CD14-positive monocyte (primary cell): ENCODE data around the gene CYBRD1. TPM values are rescaled to one million over a fixed set of nuclear protein-coding genes. Genes with fewer than 3 reads are reported as not detected.
"Not testable (repeated sequence)": the region's sequence is repeated elsewhere in the genome, so short reads cannot be mapped to it uniquely, and the experiment has no call there.

Experiments
- DNase-seq, 3 donors: peaks; one replicate each; pipeline ENCODE4 v3.0.0-alpha.2; 2011 to 2022
- H2AFZ ChIP-seq: 2 replicates; pipeline ENCODE4 v1.6.0; 2012; ENCODE audit warnings: mild to moderate bottlenecking, low read depth, low read length, inconsistent platforms; ENCODE audit not compliant: insufficient read depth, poor library complexity, severe bottlenecking
- H3K27ac ChIP-seq, 2 donors: 1 replicate in 1 of 2; 2 replicates in 1 of 2; pipeline ENCODE4 v1.5.1; 2012 to 2013; ENCODE audit warnings: low read length in 2 of 2, control low read depth in 1 of 2, inconsistent platforms in 1 of 2, low read depth in 1 of 2, mild to moderate bottlenecking in 1 of 2
- H3K27me3 ChIP-seq, 2 donors: one replicate each; pipeline versions ENCODE4 v1.6.0 to v1.6.1; 2011 to 2013; ENCODE audit warnings: low read length in 2 of 2; ENCODE audit not compliant: control insufficient read depth in 2 of 2, insufficient read depth in 2 of 2
- H3K36me3 ChIP-seq, 2 donors: replicated peaks in 1 of 2; 1 replicate in 1 of 2; 2 replicates in 1 of 2; pipeline versions ENCODE4 v1.5.1 to v1.6.1; 2012 to 2013; ENCODE audit warnings: low read length in 2 of 2, control low read depth in 1 of 2, inconsistent platforms in 1 of 2, mild to moderate bottlenecking in 1 of 2; ENCODE audit not compliant: insufficient read depth in 2 of 2, control insufficient read depth in 1 of 2
- H3K4me1 ChIP-seq, 2 donors: 1 replicate in 1 of 2; 2 replicates in 1 of 2; pipeline versions ENCODE4 v1.5.1 to v1.6.1; 2012 to 2013; ENCODE audit warnings: low read length in 2 of 2, control low read depth in 1 of 2, inconsistent platforms in 1 of 2, mild to moderate bottlenecking in 1 of 2, moderate library complexity in 1 of 2; ENCODE audit not compliant: insufficient read depth in 2 of 2, control insufficient read depth in 1 of 2
- H3K4me2 ChIP-seq: replicated peaks from 2 replicates; pipeline ENCODE3; 2012; ENCODE audit warnings: low read length, moderate library complexity, mild to moderate bottlenecking; ENCODE audit not compliant: poor library complexity, severe bottlenecking; ENCODE audit errors: extremely low read depth
- H3K4me3 ChIP-seq, 3 experiments: fragments of 200-600 bp in 1 of 3; sonication (generic) in 1 of 3; replicated peaks in 1 of 3; 1 replicate in 2 of 3; 2 replicates in 1 of 3; pipeline ENCODE4 v1.5.1; 2011 to 2013; ENCODE audit warnings: low read length in 3 of 3, mild to moderate bottlenecking in 3 of 3, control low read depth in 2 of 3, low read depth in 2 of 3, inconsistent platforms in 1 of 3, moderate library complexity in 1 of 3
- H3K79me2 ChIP-seq: 2 replicates; pipeline ENCODE4 v1.6.0; 2012; ENCODE audit warnings: mild to moderate bottlenecking, control low read depth, inconsistent platforms, low read length, moderate library complexity; ENCODE audit not compliant: insufficient read depth
- H3K9ac ChIP-seq: 2 replicates; pipeline ENCODE4 v1.6.0; 2017; ENCODE audit warnings: low read length, mild to moderate bottlenecking; ENCODE audit not compliant: insufficient read depth, poor library complexity, severe bottlenecking
- H3K9me3 ChIP-seq, 2 donors: replicated peaks in 1 of 2; 1 replicate in 1 of 2; 2 replicates in 1 of 2; pipeline versions ENCODE4 v1.5.1 to v1.6.1; 2012 to 2013; ENCODE audit warnings: low read length in 2 of 2, control low read depth in 1 of 2; ENCODE audit not compliant: control insufficient read depth in 1 of 2, insufficient read depth in 1 of 2
- H4K20me1 ChIP-seq: 2 replicates; pipeline ENCODE4 v1.6.0; 2012; ENCODE audit warnings: mild to moderate bottlenecking, low read length, control low read depth, moderate library complexity; ENCODE audit not compliant: insufficient read depth
- H3K27ac Mint-ChIP-seq, 7 donors: one replicate each; pipeline ENCODE4 v1.8.0; 2020; ENCODE audit warnings: mild to moderate bottlenecking in 7 of 7, mixed read lengths in 7 of 7, moderate library complexity in 6 of 7, inconsistent platforms in 2 of 7
- H3K27me3 Mint-ChIP-seq, 3 donors: one replicate each; pipeline ENCODE4 v1.8.0; 2021 to 2022; ENCODE audit warnings: low read depth in 3 of 3, mild to moderate bottlenecking in 3 of 3, mixed read lengths in 3 of 3, moderate library complexity in 3 of 3, inconsistent platforms in 1 of 3
- H3K36me3 Mint-ChIP-seq, 2 donors: one replicate each; pipeline ENCODE4 v1.8.0; 2020; ENCODE audit warnings: mixed read lengths in 2 of 2, inconsistent platforms in 1 of 2, mild to moderate bottlenecking in 1 of 2
- H3K4me1 Mint-ChIP-seq: one replicate; pipeline ENCODE4 v1.8.0; 2020; ENCODE audit warnings: mild to moderate bottlenecking, mixed read lengths
- H3K4me3 Mint-ChIP-seq, 2 donors: one replicate each; pipeline ENCODE4 v1.8.0; 2020; ENCODE audit warnings: mild to moderate bottlenecking in 2 of 2, mixed read lengths in 2 of 2, moderate library complexity in 1 of 2
- H3K9me3 Mint-ChIP-seq, 7 donors: one replicate each; pipeline ENCODE4 v1.8.0; 2020 to 2022; ENCODE audit warnings: mixed read lengths in 7 of 7, mild to moderate bottlenecking in 6 of 7, moderate library complexity in 6 of 7, inconsistent platforms in 2 of 7
- CTCF ChIP-seq: fragments of 200-600 bp; IDR thresholded peaks from one replicate; pipeline ENCODE4 v1.8.0; 2022; ENCODE audit warnings: antibody characterized with exemption, mild to moderate bottlenecking
- WGBS: methylation state at CpG from one replicate; pipeline ENCODE4 v1.1.5; 2013; ENCODE audit warnings: missing lambda C conversion rate; ENCODE audit not compliant: insufficient coverage; 5-methylcytosine and 5-hydroxymethylcytosine counted together
- intact Hi-C, 2 donors: fragments of 100-400 bp; cut with micrococcal nuclease; formaldehyde crosslinking; loops; one replicate each; pipeline versions ENCODE4 v1.15.0 to v1.15.1; 2023
- polyA plus RNA-seq, 3 donors: library from polyadenylated mRNA; depleted of rRNA in 1 of 3; unstranded in 2 of 3; stranded (reverse) in 1 of 3; fragments of 300-500 nt in 2 of 3; fragments of >200 nt in 1 of 3; fragmentation: Illumina TruSeq in 2 of 3; gene quantifications; 1 replicate in 2 of 3; 2 replicates in 1 of 3; pipeline ENCODE4 v1.2.3, GENCODE V29; 2012 to 2021

Gene CYBRD1
- polyA plus RNA-seq, 3 donors, result 21.7 to 61.0 (median 47.3) TPM

- peaks cover 0 to 6% (median 3%) of the 10 kb centered on the region in 7 donors for H3K9me3 Mint-ChIP-seq
- peaks cover 9% of the 10 kb centered on the region in 2 donors for H3K36me3 Mint-ChIP-seq
- Histone ChIP-seq H3K79me2 (peaks cover 88% of the 10 kb centered on the region), H3K9me3 (no peaks in the 10 kb centered on the region), H3K27me3 (no peaks in the 10 kb centered on the region), H3K27ac (peak overlapping the region in 1 of 2 donors; percentile 66), H3K4me2 (no peak overlapping the region), H2AFZ (no peak overlapping the region), H3K9ac (no peak overlapping the region), H3K36me3 (peaks cover 0 to 8% of the 10 kb centered on the region in 2 donors), H4K20me1 (peaks cover 55% of the 10 kb centered on the region), H3K4me1 (peaks cover 18 to 22% of the 10 kb centered on the region in 2 donors), H3K4me3 (no peak overlapping the region)
- peaks cover 22% of the 10 kb centered on the region for H3K4me1 Mint-ChIP-seq
- WGBS, result 13% methylated on average over 3 of the region's 4 CpGs
- no peaks in the 10 kb centered on the region for H3K27me3 Mint-ChIP-seq
- no peak overlapping the region for H3K4me3 Mint-ChIP-seq
- intact Hi-C loops, result no loop called here
- no peak overlapping the region for H3K27ac Mint-ChIP-seq
- TF ChIP-seq CTCF, result no peak
- DNase-seq, result no peak
Measured at GRCh38 chr2:171530378-171530777, 8.1 kb downstream of the CYBRD1 start.

GRCh38 chr2:171530859-171531258, 8.6 kb downstream of the CYBRD1 start:
- Histone ChIP-seq H3K4me2 (peak overlapping the region; percentile 37), H3K79me2 (peaks cover 88% of the 10 kb centered on the region), H3K4me1 (peaks cover 18 to 22% of the 10 kb centered on the region in 2 donors), H3K27ac (peak overlapping the region in 1 of 2 donors; percentile 66), H4K20me1 (peaks cover 56% of the 10 kb centered on the region)
- DNase-seq, H3K4me3 Mint-ChIP-seq, H3K9me3 Mint-ChIP-seq, H3K4me3 ChIP-seq, intact Hi-C loops, H3K27ac Mint-ChIP-seq, H2AFZ ChIP-seq, H3K36me3 ChIP-seq, H3K9me3 ChIP-seq, H3K27me3 Mint-ChIP-seq, H3K27me3 ChIP-seq, H3K9ac ChIP-seq: not testable (repeated sequence)
- Mint-ChIP-seq H3K36me3 (peaks cover 9 to 12% of the 10 kb centered on the region in 2 donors), H3K4me1 (peaks cover 22% of the 10 kb centered on the region)
- no CpG with 5 or more reads among the region's 1 CpG for WGBS
